Fibroblast of skin of left quadriceps (primary cell): ENCODE measurements around the gene ARL11.
A peak's percentile ranks its signal among the peaks of the same experiment; 100 is the strongest.
"Not testable (repeated sequence)": the region's sequence is repeated elsewhere in the genome, so short reads cannot be mapped to it uniquely, and the experiment has no call there.

Experiments
- DNase-seq, 2 experiments: peaks; one replicate each; pipeline ENCODE4 v3.0.0-alpha.2; 2013; ENCODE audit warnings: low read depth in 2 of 2

The ARL11 gene

DNA sequence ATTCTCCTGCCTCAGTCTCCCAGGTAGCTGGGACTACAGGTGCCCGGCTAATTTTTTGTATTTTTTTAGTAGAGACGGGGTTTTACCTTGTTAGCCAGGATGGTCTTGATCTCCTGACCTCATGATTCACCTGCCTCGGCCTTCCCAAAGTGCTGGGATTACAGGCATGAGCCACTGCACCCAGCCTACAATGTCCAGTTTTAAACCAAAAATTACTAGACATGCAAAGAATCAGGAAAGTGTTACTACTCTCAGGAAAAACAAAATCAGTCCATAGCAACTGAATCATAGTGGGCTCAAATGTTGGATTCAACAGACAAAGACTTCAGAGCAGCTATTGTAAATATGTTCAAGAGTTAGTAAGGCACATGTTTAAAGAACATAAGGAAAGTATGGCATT is 16.3 kb upstream of the ARL11 start:
- not testable (repeated sequence) for DNase-seq

DNA sequence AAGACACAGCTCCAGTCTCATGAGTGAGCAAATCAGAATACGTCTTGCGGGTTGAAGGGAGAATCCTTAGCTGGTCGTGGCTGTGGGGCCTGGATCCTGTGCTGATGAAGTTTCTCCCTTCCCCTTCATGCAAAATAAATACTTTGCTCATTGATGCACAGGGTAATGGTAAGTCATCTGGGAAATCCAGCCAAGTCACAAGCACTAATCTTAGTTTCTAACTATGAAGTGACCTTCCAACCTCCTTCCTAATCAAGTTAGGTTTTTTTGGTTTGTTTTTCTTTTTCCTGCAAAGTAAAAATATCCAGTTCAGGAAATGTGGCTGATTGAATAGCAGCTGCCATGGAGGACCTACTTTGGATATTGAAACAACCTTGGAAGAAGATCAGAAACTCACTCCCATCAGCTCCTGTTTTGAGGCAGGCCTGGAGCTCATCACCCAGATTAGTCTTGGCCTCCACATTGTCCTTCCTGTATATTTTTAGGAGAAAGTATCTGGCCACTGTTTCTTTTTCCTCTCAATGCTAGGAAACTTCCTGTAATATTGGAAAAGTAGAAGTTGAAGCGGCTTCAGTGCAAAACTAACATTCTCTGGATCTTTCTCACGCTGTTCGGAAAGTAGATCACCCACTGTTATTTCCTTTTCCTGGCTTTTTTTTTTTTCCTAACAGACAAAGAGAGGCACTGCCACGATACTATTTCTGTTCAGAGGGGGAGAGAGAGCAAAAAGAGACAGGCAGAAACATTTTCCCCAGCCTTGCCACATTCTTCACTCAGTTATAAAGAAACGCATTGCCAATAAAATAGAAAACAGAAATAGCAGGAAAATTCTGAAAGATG is 12.3 kb upstream of the ARL11 start:
- no peak for DNase-seq

DNA sequence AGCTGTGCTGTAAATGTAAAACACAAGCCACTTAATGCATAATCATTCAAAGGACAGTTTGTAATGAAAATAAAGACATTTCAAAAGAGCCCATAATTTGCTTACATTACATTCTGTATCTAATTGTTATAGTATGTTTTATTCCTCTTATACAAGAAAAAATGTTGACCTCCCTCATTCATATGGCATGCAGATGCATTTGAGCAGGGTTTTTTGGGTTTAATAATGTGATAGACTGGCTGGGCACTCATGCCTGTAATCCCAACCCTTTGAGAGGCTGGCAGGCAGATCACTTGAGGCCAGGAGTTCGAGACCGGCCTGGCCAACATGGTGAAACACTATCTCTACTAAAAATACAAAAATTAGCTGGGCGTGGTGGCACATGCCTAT is 11.6 kb upstream of the ARL11 start:
- DNase-seq, result peak; percentile 28 to 35

DNA sequence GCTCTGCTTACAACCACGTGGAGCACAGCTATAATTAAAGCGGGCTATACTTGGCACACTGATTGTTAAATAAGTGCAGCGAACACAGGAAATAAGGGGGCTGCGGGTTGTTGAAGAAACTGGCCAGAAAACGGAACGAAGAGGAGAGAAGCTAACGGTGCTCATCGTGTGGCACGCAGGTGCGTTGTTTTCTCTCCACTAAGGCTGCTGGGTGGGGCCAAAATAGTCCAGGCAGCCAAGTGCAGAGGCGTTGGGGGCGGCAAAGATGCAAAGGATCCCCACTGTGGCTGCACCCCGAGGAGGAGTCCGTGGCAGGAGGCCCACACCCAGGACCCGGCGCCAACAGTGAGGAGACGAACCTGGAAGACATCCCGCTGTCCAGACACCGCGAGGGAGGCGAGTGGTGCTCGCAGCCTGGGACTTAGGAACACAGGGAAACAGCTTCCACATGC is 8.1 kb upstream of the ARL11 start:
- DNase-seq, result no peak

DNA sequence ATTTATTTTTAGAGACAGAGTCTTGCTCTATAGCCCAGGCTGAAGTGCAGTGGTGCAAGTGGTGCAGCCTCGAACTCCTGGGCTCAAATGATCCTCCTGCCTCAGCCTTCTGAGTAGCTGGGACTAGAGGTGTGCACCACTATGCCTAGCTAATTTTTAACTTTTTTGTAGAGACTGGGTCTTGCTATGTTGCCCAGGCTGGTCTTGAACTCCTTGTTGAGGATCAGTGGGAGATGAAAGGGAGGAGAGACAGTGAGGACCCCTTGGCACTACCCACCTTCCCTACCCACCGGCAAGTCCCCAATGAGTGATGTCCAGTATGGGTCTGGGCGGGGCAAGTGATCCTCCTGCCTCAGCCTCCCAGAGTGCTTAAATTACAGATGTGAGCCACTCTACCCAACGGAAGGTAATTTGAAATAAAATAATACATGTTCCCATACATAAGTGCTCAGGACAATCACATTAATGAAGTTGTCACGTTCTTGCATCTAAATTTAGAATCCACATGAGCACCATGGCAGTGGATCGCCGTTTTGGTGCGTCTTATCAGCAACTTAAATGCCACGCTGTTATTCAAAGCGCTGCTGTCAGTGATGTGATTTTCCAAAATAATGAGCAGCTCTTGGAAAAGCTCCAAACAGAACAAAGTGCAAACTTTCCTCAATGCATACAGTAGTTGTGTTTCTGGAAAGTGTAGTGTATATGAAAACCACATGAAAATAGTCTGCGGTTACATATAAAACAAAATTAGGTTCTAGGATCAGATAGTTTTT is 5.9 kb upstream of the ARL11 start:
- no peak for DNase-seq

DNA sequence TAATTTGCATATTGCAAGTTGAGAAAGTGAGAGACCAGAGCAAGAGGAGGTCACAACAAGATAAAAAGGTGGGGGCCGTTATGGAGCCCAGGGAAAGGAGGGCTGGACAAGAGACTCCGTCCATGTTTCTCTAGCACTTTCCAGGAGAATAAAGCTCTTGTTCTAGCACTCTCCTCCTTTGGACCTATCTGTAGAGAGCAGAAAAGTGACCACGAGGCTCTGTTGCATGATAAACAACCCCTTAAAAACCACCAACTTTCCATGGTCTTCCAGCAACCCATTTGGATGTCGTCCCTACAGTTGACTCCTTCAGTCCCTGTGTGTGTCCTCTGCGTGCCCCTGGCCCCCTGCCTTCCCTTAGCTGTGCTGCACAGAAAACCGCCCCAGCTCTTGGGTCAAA is 4.1 kb upstream of the ARL11 start:
- DNase-seq, result no peak

DNA sequence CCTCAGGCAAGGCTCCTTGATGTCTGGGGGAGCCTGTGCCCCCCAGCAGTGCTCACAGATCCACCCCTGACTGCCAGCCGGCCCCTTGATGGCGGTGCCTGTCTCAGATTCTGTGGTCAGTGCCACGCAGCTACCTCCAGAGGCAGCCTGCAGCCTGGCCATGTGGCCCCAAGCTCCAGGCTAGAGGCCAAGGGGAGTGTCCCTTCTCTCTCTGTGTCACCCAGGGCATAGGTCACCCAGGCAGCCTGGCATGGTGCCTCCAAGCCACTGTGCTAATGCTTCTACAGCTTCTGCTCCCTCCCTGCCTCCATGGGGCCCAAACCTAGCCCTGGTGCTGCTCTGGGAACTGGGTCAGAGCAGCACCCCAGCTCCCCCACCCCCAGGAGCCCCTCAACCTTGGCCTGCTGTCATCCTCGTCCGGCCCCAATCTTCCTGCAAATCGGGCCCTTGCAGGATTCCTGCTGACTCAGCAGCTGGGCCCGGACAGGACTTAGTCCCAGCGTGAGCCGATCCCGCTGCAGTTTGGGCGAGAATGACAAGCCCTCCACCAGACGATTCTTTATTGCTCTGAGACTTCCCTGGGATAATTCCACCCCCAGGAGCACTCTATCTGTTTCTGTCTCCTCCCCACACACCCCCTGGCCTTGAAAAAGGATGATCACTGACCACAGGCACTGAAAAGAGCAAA is 2.8 kb upstream of the ARL11 start:
- no peak for DNase-seq

DNA sequence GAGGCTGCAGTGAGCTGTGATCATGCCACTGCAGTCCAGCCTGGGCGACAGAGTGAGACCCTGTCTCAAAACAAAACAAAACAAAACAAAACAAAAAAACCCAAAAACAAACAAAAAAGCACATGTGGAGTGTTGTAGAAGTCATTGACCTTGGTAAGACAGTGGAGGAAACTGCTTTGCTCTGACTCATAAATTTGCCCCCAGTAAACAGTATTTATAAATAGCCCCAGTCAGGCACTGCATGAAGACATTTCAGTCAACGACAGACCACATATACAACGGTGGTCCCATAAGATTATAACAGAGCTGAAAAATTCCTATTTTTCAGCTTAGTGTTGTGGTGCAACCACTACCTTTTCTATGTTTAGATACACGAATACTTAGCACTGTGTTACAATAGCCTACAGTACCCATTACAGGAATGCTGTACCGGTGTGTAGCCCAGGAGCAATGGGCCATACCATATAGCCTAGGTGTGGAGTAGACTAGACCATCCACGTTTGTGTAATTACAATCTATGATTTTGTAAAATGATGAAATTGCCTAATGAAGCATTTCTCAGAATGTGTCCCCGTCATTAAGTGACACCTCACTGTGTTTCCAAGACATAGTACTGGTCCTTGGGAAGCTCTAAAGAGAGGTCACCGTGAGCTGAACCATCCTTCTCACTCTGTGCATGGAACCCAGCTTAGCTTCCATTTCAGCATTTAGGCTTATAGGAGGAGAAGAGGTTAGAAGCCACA is 1.1 kb downstream of the ARL11 start:
- DNase-seq, result no peak

DNA sequence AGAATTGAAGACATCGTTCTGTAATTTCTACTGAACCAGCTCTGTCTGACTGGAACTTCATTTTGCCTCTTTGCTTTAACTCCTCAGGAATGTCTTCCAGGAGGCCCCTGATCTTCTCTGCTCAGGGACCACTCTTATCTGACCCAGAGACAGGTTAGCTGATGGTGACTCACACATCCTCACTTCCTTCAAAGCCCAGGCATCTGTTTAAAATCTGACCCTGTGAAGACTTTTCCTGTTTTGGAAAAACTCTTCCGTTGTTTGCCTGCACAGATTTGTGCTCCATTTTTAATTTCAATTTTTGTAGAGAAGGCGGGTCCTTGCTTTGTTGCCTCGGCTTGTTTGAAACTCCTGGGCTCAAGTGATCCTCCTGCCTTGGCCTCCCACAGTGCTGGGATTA is 1.6 kb downstream of the ARL11 start:
- no peak for DNase-seq

DNA sequence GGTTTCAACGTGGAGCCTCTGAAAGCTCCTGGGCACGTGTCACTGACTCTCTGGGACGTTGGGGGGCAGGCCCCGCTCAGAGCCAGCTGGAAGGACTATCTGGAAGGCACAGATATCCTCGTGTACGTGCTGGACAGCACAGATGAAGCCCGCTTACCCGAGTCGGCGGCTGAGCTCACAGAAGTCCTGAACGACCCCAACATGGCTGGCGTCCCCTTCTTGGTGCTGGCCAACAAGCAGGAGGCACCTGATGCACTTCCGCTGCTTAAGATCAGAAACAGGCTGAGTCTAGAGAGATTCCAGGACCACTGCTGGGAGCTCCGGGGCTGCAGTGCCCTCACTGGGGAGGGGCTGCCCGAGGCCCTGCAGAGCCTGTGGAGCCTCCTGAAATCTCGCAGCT is 2.3 kb downstream of the ARL11 start:
- no peak for DNase-seq

DNA sequence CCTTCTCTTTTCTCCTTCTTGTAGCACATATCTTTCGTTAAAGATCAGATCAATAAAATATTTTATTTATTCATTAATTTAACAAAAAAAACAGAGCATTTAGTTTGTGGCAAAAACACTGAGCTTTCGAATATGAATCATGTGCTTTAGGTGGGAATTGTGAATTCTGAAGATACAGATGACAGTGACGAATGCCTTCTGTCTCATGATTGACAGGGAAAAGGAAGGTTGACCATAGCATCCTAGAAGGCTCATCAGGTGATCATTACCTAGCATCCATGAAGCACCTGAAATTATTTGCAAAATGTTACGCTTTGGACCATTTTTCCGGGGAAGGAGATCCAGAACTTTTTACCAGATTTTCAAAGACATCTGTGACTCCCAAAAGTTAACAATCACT is 3.8 kb downstream of the ARL11 start:
- no peak for DNase-seq

DNA sequence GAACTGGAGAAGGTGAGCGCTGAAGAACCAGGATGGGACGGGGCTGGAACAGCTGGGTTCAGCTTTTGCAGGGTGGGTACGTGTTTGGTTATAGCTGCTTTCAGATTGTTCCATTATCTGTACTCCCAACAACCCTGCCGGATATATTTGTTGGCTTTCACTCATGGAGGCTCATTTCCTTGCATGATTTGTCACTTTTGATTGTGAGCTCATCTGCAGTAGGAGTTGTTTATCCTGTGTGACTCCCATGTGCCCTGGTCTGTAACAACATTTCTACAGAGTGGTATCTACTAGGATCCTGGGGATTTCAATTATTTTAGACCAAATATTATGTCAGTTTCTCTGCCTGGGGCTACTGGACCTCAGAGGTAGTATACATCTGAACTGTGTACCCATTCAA is 5.4 kb downstream of the ARL11 start:
- no peak for DNase-seq

DNA sequence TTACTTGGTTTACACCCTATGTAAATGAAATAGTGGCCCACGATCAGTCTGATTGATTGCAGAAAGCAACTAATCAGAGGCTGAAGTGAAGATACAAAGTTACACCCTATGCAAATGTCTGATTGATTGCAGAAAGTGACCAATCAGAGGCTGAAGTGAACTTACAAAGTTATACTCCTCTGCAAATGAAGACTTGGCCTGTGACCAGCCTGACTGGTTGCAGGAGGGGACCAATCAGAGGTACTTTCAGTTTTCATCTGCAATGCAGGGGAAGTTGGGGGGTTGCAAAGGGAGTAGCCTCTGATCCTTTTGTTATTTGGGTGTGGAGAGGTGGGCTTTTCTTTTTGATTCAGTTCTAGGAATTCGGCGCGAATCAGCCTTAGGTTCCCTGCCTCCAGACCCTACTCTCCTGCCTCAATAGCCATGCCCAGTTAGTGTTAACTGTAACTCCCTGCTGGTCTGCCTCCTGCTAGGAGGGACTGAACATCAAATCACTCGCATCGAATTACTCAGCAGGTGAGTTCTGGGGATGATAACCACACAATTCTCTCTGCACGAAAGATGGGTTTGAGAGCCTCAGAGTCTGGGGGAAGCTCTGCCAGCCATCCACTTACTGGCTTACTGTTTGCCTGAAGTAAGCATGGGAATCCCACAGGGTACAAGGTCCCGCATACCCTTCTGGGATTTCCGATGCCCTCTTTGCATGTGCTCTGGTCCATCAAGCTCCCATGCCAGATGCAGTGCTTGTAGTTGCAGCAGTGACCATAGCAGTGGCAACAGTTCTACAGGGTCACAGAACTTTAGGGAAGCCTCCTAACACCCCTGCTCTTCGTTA is 7.5 kb downstream of the ARL11 start:
- DNase-seq, result peak; percentile 27 to 31

DNA sequence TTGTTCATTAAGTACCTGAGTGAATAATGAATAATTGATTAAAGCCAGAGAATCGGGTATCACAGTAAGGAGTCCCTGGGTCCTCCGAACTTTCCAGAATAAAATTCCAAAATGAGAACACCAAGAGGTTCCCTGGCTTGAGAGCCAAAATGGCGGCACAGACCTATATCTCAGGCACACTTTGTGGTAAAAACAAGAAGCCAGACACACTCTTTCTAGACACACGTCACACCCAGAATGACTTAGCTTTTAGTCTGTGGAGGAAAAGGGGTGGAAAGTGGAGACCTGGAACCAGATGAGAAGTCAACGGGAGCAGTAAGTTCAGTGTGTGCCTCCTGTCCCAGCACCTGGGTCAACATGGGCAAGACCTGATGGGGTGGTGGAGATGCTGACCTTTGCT is 8.4 kb downstream of the ARL11 start:
- DNase-seq, result no peak

DNA sequence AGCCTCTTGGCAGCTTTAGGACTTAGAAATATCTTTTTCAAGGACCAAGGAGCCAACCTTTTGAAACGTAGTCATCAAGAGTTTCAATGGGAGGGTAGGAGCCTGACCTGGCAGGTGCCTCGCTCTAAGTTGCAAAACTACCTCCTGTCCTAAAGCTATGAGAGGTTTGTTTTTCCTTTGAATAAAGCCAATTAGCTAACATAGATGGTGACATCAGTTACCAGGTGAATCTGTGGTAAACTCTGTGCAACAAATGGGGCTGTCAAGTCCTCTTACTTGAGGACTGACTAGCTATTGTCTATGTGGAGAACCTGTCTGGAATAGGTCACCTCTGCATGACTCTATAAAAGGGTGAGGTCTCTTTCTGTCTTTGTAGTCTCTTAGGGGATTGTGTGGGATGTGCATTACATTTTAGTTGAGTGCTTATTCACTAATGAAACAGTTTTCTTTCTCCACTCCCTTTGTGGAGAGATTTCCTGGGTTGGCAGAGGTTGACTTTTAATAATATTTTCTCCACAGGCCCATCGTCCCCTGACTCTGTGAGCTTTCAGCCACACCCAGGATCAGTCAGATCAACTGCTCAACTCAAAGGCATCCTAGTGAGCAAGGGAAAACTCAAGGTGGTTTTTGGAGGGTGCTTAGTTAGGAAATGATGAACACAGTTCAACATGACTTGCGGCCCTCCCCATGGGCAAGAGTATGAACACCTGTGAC is 9.9 kb downstream of the ARL11 start:
- no peak for DNase-seq

DNA sequence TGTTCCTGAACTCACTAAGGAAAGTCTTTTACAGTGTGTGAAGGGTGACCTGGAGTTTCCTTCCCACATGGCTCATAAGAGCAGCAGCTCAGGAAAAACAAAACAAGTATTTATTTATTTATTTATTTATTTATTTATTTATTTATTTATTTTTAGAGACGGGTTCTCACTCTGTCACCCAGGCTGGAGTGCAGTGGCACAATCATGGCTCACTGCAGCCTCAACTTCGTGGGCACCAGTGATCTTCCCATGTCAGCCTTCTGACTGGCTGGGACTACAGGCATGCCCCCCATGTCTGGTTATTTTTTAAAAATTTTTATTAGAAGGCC is 10.4 kb downstream of the ARL11 start:
- no peak for DNase-seq

DNA sequence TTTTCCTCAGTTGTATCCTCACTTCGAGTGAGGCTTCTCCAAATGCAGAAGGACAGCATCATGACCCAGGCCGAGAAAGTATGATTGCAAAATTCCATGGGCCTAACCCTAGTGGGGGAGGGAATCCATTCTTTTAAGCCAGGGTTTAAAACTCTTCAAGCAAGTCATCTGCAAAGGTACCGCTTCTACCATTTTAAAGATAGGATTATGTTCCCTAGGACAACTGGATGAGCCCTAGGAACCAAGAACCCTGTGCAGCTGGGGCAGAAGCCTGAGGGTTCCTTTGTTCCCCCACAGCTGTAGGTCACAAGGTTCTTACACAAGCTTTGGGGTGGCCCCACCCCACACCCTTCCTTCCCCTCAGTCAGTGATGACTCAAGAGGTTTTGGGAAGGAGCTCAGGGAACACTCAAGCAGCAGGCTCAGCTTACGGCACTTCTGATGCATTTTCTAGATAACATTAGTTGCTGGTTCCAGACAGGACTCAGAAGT is 13.5 kb downstream of the ARL11 start:
- peak; percentile 4 to 26 for DNase-seq

DNA sequence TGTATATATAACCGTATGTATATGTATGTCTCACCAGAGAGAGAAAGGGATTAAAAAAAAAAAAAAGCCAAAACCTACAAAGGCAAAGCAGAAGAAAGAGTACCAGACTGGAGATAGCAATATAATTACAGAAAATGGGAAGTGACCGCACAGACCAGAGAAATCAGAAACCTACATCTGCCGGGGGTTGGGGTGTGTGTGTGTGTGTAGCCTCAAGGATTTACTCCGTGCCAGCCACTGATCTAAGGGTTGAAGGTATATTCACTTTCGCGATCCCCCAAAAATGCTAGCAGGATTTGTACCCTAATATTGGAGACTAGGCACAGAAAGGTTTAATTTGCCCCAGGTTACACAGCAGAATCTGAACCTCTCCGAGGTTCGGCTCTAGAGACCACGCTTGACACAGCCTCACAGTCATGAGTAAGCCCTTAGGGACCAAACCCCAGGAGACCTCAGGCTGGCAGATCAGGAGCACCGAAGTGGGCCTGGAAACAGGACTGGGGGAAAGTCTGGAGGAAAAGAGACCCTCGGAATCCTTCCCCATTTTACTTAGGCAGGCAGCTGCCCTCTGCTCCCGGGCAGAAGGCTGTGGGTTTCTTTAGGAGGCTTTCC is 14.8 kb downstream of the ARL11 start:
- DNase-seq, result no peak

DNA sequence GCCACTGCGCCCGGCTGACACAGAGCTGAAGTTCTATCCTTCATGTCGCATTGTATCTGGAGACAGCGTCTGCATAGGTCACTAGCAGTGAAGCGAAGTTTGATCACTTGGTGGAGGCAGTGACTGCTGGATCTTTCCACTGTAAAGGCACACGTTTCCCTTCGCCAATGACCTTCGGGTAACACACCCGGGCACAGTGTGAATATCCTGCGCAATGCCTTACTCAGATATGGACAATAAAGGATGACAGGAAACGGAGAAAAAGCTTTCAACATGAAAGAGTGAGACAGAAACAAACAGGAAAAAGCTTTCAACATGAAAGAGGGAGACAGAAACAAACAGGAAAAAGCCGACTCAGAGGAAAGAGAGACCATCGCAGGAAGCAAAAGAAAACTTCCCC is 17.1 kb downstream of the ARL11 start:
- DNase-seq, result no peak

DNA sequence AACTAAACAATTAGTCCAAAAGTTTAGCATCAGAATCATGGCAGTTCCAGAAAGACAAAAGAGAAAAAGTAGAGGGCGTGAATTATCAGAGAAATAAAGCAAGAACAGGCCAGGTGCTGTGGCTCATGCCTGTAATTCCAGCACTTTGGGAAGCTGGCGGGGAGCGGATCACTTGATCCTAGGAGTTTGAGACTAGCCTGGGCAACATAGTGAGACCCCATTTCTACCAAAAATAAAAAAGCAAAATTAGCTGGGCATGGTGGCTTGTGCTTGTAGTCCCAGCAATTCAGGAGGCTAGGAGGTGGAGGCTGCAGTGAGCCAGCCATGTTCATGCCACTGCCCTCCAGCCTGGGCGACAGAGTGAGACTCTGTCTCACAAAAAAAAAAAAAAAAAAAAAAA is 18.4 kb downstream of the ARL11 start:
- no peak for DNase-seq
